SK-N-SH (cell line): ENCODE data around the gene DCHS2. TPM values are rescaled to one million over a fixed set of nuclear protein-coding genes. Genes with fewer than 3 reads are reported as not detected.

Experiments
- CTCF ChIA-PET: fragments of 300-600, 350-600 bp; formaldehyde crosslinking; extraction: SDS; loops from one replicate; lab custom pipeline; 2021; lab: Yijun Ruan, JAX
- POLR2A ChIA-PET: fragments of 350-600 bp; sonication (Branson Sonifier 250); formaldehyde crosslinking; extraction: SDS; loops from one replicate; lab custom pipeline; 2020; ENCODE audit warnings: antibody characterized with exemption, inconsistent platforms; lab: Yijun Ruan, JAX
- DNase-seq: peaks from one replicate; pipeline ENCODE4 v3.0.0; 2012
- H2AFZ ChIP-seq: fragments of 200-600 bp; sonication (generic); 2 replicates; pipeline ENCODE4 v1.8.1; 2016; ENCODE audit warnings: antibody characterized with exemption, mild to moderate bottlenecking, low read depth
- H3F3A ChIP-seq: fragments of 200-600 bp; sonication (generic); replicated peaks from 2 replicates; pipeline ENCODE3; 2016; ENCODE audit warnings: antibody characterized with exemption, mild to moderate bottlenecking; ENCODE audit not compliant: insufficient read depth
- H3K27ac ChIP-seq, 2 experiments: fragments of 200-500 bp in 1 of 2; fragments of 200-600 bp in 1 of 2; sonication (Bioruptor generic) in 1 of 2; sonication (generic), shearing (Covaris generic) in 1 of 2; 2 replicates each; pipeline versions ENCODE4 v1.5.1 to v1.6.1; 2014 to 2016; ENCODE audit warnings: low read depth in 2 of 2, inconsistent platforms in 1 of 2, low read length in 1 of 2, mild to moderate bottlenecking in 1 of 2, mixed read lengths in 1 of 2
- H3K27me3 ChIP-seq: fragments of 200-600 bp; sonication (generic), shearing (Covaris generic); 2 replicates; pipeline ENCODE4 v1.6.1; 2016; ENCODE audit warnings: mixed run types; ENCODE audit not compliant: insufficient read depth
- H3K36me3 ChIP-seq, 2 experiments: fragments of 200-500 bp in 1 of 2; fragments of 200-600 bp in 1 of 2; sonication (Bioruptor generic) in 1 of 2; sonication (generic) in 1 of 2; replicated peaks in 1 of 2; 2 replicates each; pipeline versions ENCODE3 to v1.5.1; 2014 to 2016; ENCODE audit warnings: low read length in 1 of 2, mild to moderate bottlenecking in 1 of 2; ENCODE audit not compliant: insufficient read depth in 2 of 2, control insufficient read depth in 1 of 2
- H3K4me1 ChIP-seq, 2 experiments: fragments of 200-500 bp in 1 of 2; fragments of 200-600 bp in 1 of 2; sonication (Bioruptor generic) in 1 of 2; sonication (generic), shearing (Covaris generic) in 1 of 2; 2 replicates each; pipeline versions ENCODE4 v1.5.1 to v1.6.1; 2014 to 2016; ENCODE audit warnings: low read depth in 1 of 2, low read length in 1 of 2, mixed run types in 1 of 2; ENCODE audit not compliant: insufficient read depth in 2 of 2, control insufficient read depth in 1 of 2
- H3K4me2 ChIP-seq: fragments of 200-600 bp; sonication (generic), shearing (Covaris generic); 2 replicates; pipeline ENCODE4 v1.6.1; 2017; ENCODE audit warnings: mixed run types
- H3K4me3 ChIP-seq, 2 experiments: fragments of 200-500 bp in 1 of 2; fragments of 200-600 bp in 1 of 2; sonication (Bioruptor generic) in 1 of 2; sonication (generic), shearing (Covaris generic) in 1 of 2; 2 replicates each; pipeline versions ENCODE4 v1.5.1 to v1.8.1; 2014 to 2016; ENCODE audit warnings: low read depth in 2 of 2, inconsistent platforms in 1 of 2, low read length in 1 of 2, mild to moderate bottlenecking in 1 of 2, mixed read lengths in 1 of 2, moderate library complexity in 1 of 2
- H3K79me2 ChIP-seq: fragments of 200-600 bp; sonication (generic); 2 replicates; pipeline ENCODE4 v1.8.1; 2017; ENCODE audit warnings: mild to moderate bottlenecking; ENCODE audit not compliant: insufficient read depth
- H3K9ac ChIP-seq: fragments of 200-600 bp; sonication (generic); 2 replicates; pipeline ENCODE4 v1.6.1; 2017; ENCODE audit warnings: mixed run types
- H3K9me2 ChIP-seq: fragments of 200-600 bp; sonication (generic); 2 replicates; pipeline ENCODE4 v1.6.1; 2017; ENCODE audit warnings: mixed run types
- H3K9me3 ChIP-seq: fragments of 200-600 bp; sonication (generic); 2 replicates; pipeline ENCODE4 v1.6.1; 2017; ENCODE audit warnings: mixed run types, mild to moderate bottlenecking, moderate library complexity
- H4K20me1 ChIP-seq: fragments of 200-600 bp; sonication (generic); 2 replicates; pipeline ENCODE4 v1.6.1; 2017; ENCODE audit warnings: mild to moderate bottlenecking, mixed run types; ENCODE audit not compliant: insufficient read depth
- CHD2 ChIP-seq: fragments of 150-350 bp; IDR thresholded peaks from 2 replicates; pipeline ENCODE4 v1.6.1; 2018; ENCODE audit warnings: low read length; ENCODE audit not compliant: partially characterized antibody
- ELF1 ChIP-seq: IDR thresholded peaks from 2 replicates; pipeline ENCODE4 v1.4.0; 2012
- EZH2phosphoT487 ChIP-seq: fragments of 200-600 bp; sonication (generic); IDR thresholded peaks from 2 replicates; pipeline ENCODE4 v1.6.1; 2017; ENCODE audit warnings: low read depth, mixed run types, mild to moderate bottlenecking, antibody characterized with exemption, moderate library complexity, borderline replicate concordance
- FOXM1 ChIP-seq: IDR thresholded peaks from 2 replicates; pipeline ENCODE4 v1.4.0; 2012; ENCODE audit warnings: low read depth, mild to moderate bottlenecking
- GATA2 ChIP-seq: sonication (generic); formaldehyde crosslinking; IDR thresholded peaks from 2 replicates; pipeline ENCODE4 v1.5.0; 2020; ENCODE audit warnings: mild to moderate bottlenecking, missing genetic modification reagents
- IRF3 ChIP-seq: fragments of 150-350 bp; IDR thresholded peaks from 2 replicates; pipeline ENCODE4 v1.6.1; 2016; ENCODE audit warnings: mild to moderate bottlenecking, low read depth, low read length
- JUND ChIP-seq: IDR thresholded peaks from 2 replicates; pipeline ENCODE4 v1.4.0; 2012
- POLR2AphosphoS5 ChIP-seq: IDR thresholded peaks from 2 replicates; pipeline ENCODE4 v1.6.1; 2012; ENCODE audit warnings: low read depth, low read length
- RCOR1 ChIP-seq: fragments of 150-350 bp; IDR thresholded peaks from 2 replicates; pipeline ENCODE4 v1.6.1; 2017; ENCODE audit warnings: antibody characterized with exemption, low read length
- RFX5 ChIP-seq: IDR thresholded peaks from 2 replicates; pipeline ENCODE4 v1.6.1; 2012; ENCODE audit warnings: mild to moderate bottlenecking, improper control_type of control experiment, low read length
- RXRA ChIP-seq: IDR thresholded peaks from 2 replicates; pipeline ENCODE4 v1.4.0; 2012; ENCODE audit warnings: low read depth, mild to moderate bottlenecking, borderline replicate concordance
- SIN3A ChIP-seq: IDR thresholded peaks from 2 replicates; pipeline ENCODE4 v1.6.1; 2012; ENCODE audit warnings: low read depth, mild to moderate bottlenecking, low read length, moderate library complexity, borderline replicate concordance
- ZBTB33 ChIP-seq: IDR thresholded peaks from 2 replicates; pipeline ENCODE4 v1.4.0; 2012; ENCODE audit warnings: low read depth, borderline replicate concordance
- WGBS: methylation state at CpG from one replicate; pipeline ENCODE4 v1.1.6; 2017; ENCODE audit warnings: low lambda C conversion rate; 5-methylcytosine and 5-hydroxymethylcytosine counted together
- polyA plus RNA-seq, 3 experiments: library from polyadenylated mRNA; depleted of rRNA; stranded (reverse); fragments of >200 nt; gene quantifications; 2 replicates each; pipeline ENCODE4 v1.2.3, GENCODE V29; 2012
- TF ChIP-seq, protein P1 (sequence below): fragments of 200-600 bp; sonication (generic); IDR thresholded peaks from 2 replicates; pipeline ENCODE4 v1.6.1; 2017; ENCODE audit warnings: antibody characterized with exemption, mild to moderate bottlenecking, moderate library complexity
- TF ChIP-seq, protein P2 (sequence below): IDR thresholded peaks from 2 replicates; pipeline ENCODE4 v1.6.1; 2012; ENCODE audit warnings: mild to moderate bottlenecking, low read depth, low read length, moderate library complexity
- TF ChIP-seq, protein P3 (sequence below): fragments of 150-350 bp; IDR thresholded peaks from 2 replicates; pipeline ENCODE4 v1.6.1; 2017; ENCODE audit warnings: antibody characterized with exemption, low read length, low read depth, borderline replicate concordance

Gene DCHS2
- polyA plus RNA-seq, 1 of the 3 experiments (the other 2 are of a cell fraction) = not detected

DNA sequence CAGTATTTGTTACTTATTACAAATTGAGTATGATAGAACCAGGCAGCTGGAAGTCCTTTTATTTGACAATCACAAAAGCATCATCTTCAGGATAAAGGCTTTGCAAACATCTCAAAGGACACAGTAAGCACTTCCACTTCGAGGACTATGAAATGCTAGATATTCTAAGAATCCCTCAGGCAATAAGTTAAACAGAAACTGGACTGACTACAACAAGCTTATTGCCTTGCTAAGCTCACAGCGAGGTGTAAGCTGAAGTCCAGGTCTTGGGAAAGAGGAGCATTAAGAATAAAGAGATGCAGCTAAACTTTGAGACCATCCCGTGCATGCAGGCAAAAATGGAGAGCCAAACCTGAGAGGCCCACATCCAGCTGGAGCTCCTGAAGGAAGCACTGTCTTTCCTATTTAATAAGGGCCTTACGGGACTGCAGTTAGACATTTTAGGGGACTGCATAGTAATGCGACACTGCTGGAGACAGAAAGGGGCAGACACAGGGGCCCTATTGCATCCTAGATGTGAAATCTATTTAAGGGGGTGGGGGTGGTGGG is 38.7 kb downstream of the DCHS2 start:
- no peak for DNase-seq
- ChIA-PET CTCF (interaction anchor here (2.4 kb wide), 1 partner anchor 54 kb away, joined by 8 read pairs; no protein-coding TSS in a partner anchor), POLR2A (no interaction called here)
- H2AFZ ChIP-seq = no peak overlapping the region
- no peaks in the 10 kb centered on the region for H3K27me3 ChIP-seq
- no peaks in the 10 kb centered on the region for H3F3A ChIP-seq
- H4K20me1 ChIP-seq = no peaks in the 10 kb centered on the region
- no peak for TF ChIP-seq POLR2AphosphoS5
- no peak for TF ChIP-seq ELF1
- TF ChIP-seq IRF3 = no peak
- no peak for TF ChIP-seq RFX5
- TF ChIP-seq ZBTB33 = no peak
- TF ChIP-seq CHD2 = no peak
- no peak for TF ChIP-seq GATA2 (CRISPR knock-in tag)
- TF ChIP-seq RCOR1 = no peak
- TF ChIP-seq RXRA = no peak
- no peak for TF ChIP-seq JUND
- TF ChIP-seq SIN3A = no peak
- TF ChIP-seq EZH2phosphoT487 = no peak
- TF ChIP-seq, protein P1, sequence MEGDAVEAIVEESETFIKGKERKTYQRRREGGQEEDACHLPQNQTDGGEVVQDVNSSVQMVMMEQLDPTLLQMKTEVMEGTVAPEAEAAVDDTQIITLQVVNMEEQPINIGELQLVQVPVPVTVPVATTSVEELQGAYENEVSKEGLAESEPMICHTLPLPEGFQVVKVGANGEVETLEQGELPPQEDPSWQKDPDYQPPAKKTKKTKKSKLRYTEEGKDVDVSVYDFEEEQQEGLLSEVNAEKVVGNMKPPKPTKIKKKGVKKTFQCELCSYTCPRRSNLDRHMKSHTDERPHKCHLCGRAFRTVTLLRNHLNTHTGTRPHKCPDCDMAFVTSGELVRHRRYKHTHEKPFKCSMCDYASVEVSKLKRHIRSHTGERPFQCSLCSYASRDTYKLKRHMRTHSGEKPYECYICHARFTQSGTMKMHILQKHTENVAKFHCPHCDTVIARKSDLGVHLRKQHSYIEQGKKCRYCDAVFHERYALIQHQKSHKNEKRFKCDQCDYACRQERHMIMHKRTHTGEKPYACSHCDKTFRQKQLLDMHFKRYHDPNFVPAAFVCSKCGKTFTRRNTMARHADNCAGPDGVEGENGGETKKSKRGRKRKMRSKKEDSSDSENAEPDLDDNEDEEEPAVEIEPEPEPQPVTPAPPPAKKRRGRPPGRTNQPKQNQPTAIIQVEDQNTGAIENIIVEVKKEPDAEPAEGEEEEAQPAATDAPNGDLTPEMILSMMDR = no peak
- TF ChIP-seq, protein P2, sequence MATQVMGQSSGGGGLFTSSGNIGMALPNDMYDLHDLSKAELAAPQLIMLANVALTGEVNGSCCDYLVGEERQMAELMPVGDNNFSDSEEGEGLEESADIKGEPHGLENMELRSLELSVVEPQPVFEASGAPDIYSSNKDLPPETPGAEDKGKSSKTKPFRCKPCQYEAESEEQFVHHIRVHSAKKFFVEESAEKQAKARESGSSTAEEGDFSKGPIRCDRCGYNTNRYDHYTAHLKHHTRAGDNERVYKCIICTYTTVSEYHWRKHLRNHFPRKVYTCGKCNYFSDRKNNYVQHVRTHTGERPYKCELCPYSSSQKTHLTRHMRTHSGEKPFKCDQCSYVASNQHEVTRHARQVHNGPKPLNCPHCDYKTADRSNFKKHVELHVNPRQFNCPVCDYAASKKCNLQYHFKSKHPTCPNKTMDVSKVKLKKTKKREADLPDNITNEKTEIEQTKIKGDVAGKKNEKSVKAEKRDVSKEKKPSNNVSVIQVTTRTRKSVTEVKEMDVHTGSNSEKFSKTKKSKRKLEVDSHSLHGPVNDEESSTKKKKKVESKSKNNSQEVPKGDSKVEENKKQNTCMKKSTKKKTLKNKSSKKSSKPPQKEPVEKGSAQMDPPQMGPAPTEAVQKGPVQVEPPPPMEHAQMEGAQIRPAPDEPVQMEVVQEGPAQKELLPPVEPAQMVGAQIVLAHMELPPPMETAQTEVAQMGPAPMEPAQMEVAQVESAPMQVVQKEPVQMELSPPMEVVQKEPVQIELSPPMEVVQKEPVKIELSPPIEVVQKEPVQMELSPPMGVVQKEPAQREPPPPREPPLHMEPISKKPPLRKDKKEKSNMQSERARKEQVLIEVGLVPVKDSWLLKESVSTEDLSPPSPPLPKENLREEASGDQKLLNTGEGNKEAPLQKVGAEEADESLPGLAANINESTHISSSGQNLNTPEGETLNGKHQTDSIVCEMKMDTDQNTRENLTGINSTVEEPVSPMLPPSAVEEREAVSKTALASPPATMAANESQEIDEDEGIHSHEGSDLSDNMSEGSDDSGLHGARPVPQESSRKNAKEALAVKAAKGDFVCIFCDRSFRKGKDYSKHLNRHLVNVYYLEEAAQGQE = no peak
- TF ChIP-seq FOXM1 = no peak
- TF ChIP-seq, protein P3, sequence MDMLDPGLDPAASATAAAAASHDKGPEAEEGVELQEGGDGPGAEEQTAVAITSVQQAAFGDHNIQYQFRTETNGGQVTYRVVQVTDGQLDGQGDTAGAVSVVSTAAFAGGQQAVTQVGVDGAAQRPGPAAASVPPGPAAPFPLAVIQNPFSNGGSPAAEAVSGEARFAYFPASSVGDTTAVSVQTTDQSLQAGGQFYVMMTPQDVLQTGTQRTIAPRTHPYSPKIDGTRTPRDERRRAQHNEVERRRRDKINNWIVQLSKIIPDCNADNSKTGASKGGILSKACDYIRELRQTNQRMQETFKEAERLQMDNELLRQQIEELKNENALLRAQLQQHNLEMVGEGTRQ = no peak
- no peaks in the 10 kb centered on the region for H3K36me3 ChIP-seq
- no peak overlapping the region for H3K27ac ChIP-seq
- H3K4me3 ChIP-seq = no peak overlapping the region
- H3K9ac ChIP-seq = no peak overlapping the region
- H3K9me3 ChIP-seq = no peaks in the 10 kb centered on the region
- WGBS = 6% methylated on average over 5 of the region's 5 CpGs
- H3K4me1 ChIP-seq = no peaks in the 10 kb centered on the region
- no peaks in the 10 kb centered on the region for H3K9me2 ChIP-seq
- H3K4me2 ChIP-seq = no peak overlapping the region
- H3K79me2 ChIP-seq = no peaks in the 10 kb centered on the region
